T-cell (primary cell): ENCODE results near the gene TAL1. TPM values are rescaled to one million over a fixed set of nuclear protein-coding genes. Genes with fewer than 3 reads are reported as not detected.
A peak's percentile ranks its signal among the peaks of the same experiment; 100 is the strongest.

Source experiments
- ATAC-seq, 4 experiments: fragments of 200-7000 bp in 3 of 4; fragments of 150-1000 bp in 1 of 4; cut with Tn5 transposase; replicated peaks in 1 of 4; 1 replicate in 3 of 4; 2 replicates in 1 of 4; pipeline ENCODE4 v1.10.0; 2021; ENCODE audit warnings: moderate library complexity in 3 of 4, mild to moderate bottlenecking in 2 of 4, moderate number of reproducible peaks in 1 of 4
- CTCF ChIA-PET, 2 donors: fragments of 300-600 bp; sonication (Branson Sonifier 250); formaldehyde crosslinking; loops; one replicate each; lab custom pipeline; 2022; ENCODE audit warnings: antibody characterized with exemption in 2 of 2; lab: Charles Lee
- POLR2A ChIA-PET, 2 donors: fragments of 300-600 bp; sonication (Branson Sonifier 250); formaldehyde crosslinking; loops; one replicate each; lab custom pipeline; 2022; ENCODE audit warnings: antibody characterized with exemption in 2 of 2; lab: Charles Lee
- DNase-seq, 35 experiments: peaks; one replicate each; pipeline versions ENCODE4 v3.0.0 to v3.0.0-alpha.2; 2013 to 2023
- H3K27ac ChIP-seq: one replicate; pipeline ENCODE4 v1.5.1; 2013; ENCODE audit warnings: low read length
- H3K27me3 ChIP-seq, 2 experiments: replicated peaks in 1 of 2; 1 replicate in 1 of 2; 2 replicates in 1 of 2; pipeline versions ENCODE4 v1.6.1 to v1.7.0; 2013; ENCODE audit warnings: low read length in 1 of 2, mixed read lengths in 1 of 2; ENCODE audit not compliant: control insufficient read depth in 2 of 2, insufficient read depth in 2 of 2; ENCODE audit errors: extremely low read depth in 1 of 2
- H3K36me3 ChIP-seq, 2 donors: 1 replicate in 1 of 2; 2 replicates in 1 of 2; pipeline versions ENCODE4 v1.6.1 to v1.7.0; 2013; ENCODE audit warnings: low read length in 1 of 2; ENCODE audit not compliant: control insufficient read depth in 2 of 2, insufficient read depth in 1 of 2; ENCODE audit errors: extremely low read depth in 1 of 2
- H3K4me1 ChIP-seq, 2 experiments: 1 replicate in 1 of 2; 2 replicates in 1 of 2; pipeline versions ENCODE4 v1.6.1 to v1.7.0; 2013; ENCODE audit warnings: low read length in 2 of 2, mixed read lengths in 1 of 2; ENCODE audit not compliant: insufficient read depth in 2 of 2, control insufficient read depth in 1 of 2; ENCODE audit errors: extremely low read depth in 1 of 2
- H3K4me3 ChIP-seq, 2 donors: 1 replicate in 1 of 2; 2 replicates in 1 of 2; pipeline versions ENCODE4 v1.5.1 to v1.7.0; 2013; ENCODE audit warnings: mild to moderate bottlenecking in 2 of 2, low read length in 1 of 2, moderate library complexity in 1 of 2; ENCODE audit not compliant: control insufficient read depth in 1 of 2; ENCODE audit errors: extremely low read depth in 1 of 2
- H3K9me3 ChIP-seq: 2 replicates; pipeline ENCODE4 v1.7.0; 2013
- H3K27ac Mint-ChIP-seq, 2 donors: one replicate each; pipeline ENCODE4 v1.8.0; 2020 to 2021; ENCODE audit warnings: mild to moderate bottlenecking in 2 of 2, mixed read lengths in 2 of 2
- H3K27me3 Mint-ChIP-seq, 2 donors: one replicate each; pipeline ENCODE4 v1.8.0; 2021 to 2022; ENCODE audit warnings: mixed read lengths in 2 of 2
- H3K36me3 Mint-ChIP-seq: one replicate; pipeline ENCODE4 v1.8.0; 2021; ENCODE audit warnings: mixed read lengths
- H3K4me1 Mint-ChIP-seq, 3 donors: one replicate each; pipeline ENCODE4 v1.8.0; 2020 to 2022; ENCODE audit warnings: mixed read lengths in 3 of 3, mild to moderate bottlenecking in 1 of 3
- H3K4me3 Mint-ChIP-seq, 3 donors: one replicate each; pipeline ENCODE4 v1.8.0; 2020 to 2022; ENCODE audit warnings: mild to moderate bottlenecking in 3 of 3, mixed read lengths in 3 of 3, moderate library complexity in 3 of 3
- H3K9me3 Mint-ChIP-seq, 3 donors: one replicate each; pipeline ENCODE4 v1.8.0; 2020 to 2022; ENCODE audit warnings: mixed read lengths in 3 of 3
- WGBS: methylation state at CpG from one replicate; pipeline ENCODE4 v1.1.5; 2013; ENCODE audit warnings: missing lambda C conversion rate; ENCODE audit not compliant: insufficient coverage; 5-methylcytosine and 5-hydroxymethylcytosine counted together
- total RNA-seq, 35 experiments: library from RNA in 6 of 35; stranded (reverse) in 6 of 35; fragments of 120-200 nt in 1 of 35; gene quantifications; one replicate each; pipeline versions ENCODE4 v1.2.1 to v1.2.4 and lab custom pipeline; 2013 to 2026

Gene TAL1
- total RNA-seq, 5 donors from 2014 or later (not counting 1 experiment from before 2014, with no cell fraction given), result 0.28 to 0.85 (median 0.44) TPM

DNA sequence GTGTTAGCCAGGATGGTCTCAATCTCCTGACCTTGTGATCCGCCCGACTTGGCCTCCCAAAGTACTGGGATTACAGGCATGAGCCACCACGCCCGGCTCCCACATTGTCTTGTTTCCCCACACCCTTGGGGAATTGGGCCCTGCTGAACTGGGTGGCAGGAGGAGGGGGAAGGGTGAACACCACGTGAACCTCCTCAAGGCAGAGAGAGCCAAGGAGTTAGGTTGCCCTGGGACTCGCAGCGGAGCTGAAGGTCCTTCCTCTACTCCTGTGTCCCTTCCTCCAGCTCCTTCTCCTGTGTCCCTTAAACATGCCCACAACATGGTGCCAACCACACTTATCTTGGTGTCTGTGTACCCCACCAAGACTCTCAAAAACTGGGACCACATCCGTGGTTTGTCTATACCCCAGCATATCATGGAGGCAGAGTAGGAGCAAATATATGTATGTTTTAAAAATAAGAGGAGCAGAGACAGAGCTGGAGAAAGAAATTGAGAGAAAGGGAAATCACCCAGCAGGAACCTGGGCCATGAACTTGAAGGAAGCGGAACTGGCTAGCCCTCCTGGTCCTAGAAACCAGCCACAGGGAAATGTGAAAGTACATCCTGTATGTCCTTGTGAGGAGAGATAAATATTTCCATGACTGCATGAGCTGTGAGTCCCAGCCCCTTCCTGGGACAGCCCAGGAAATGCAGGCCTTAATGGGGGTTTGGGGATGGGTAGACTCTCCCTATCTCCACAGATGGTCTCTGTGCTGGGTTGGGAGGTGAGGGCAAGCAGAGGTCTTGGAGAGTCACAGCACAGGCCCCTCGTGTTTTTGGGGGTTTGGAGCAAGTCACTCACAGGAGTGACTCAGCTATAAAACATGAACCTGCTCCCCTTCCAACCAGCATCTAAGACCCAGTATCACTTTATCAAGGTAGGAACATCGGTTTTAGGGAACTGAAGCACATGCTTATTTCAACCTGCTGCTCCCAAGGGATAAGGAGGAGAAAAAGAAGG lies 9.4 kb upstream of the TAL1 start:
- WGBS, result no CpG with 5 or more reads among the region's 11 CpGs
- H3K4me3 ChIP-seq, result no peak overlapping the region
- DNase-seq, result no peak
- H3K4me3 Mint-ChIP-seq, result no peak overlapping the region
- H3K36me3 Mint-ChIP-seq, result no peaks in the 10 kb centered on the region
- no peak for ATAC-seq
- H3K9me3 ChIP-seq, result no peaks in the 10 kb centered on the region
- peaks cover 46 to 48% of the 10 kb centered on the region in 2 donors for H3K27me3 Mint-ChIP-seq
- H3K27me3 ChIP-seq, result peaks cover 0 to 18% of the 10 kb centered on the region in 2 experiments
- H3K4me1 Mint-ChIP-seq, result peaks cover 7 to 12% (median 9%) of the 10 kb centered on the region in 3 donors
- ChIA-PET CTCF (interaction anchor here in 1 of 2 donors (0.7 kb wide), 1 partner anchor 22 kb away, joined by 3 read pairs; no protein-coding TSS in a partner anchor), POLR2A (interaction anchor here in 1 of 2 donors (0.6 kb wide), 1 partner anchor 12 kb away, joined by 9 read pairs; no protein-coding TSS in a partner anchor)
- H3K36me3 ChIP-seq, result no peaks in the 10 kb centered on the region
- no peak overlapping the region for H3K27ac Mint-ChIP-seq
- H3K9me3 Mint-ChIP-seq, result no peaks in the 10 kb centered on the region
- H3K27ac ChIP-seq, result no peak overlapping the region
- peaks cover 2 to 5% of the 10 kb centered on the region in 2 experiments for H3K4me1 ChIP-seq

- Mint-ChIP-seq H3K36me3 (no peaks in the 10 kb centered on the region), H3K4me1 (peaks cover 7 to 12% (median 9%) of the 10 kb centered on the region in 3 donors), H3K27me3 (peaks cover 45 to 58% of the 10 kb centered on the region in 2 donors), H3K9me3 (no peaks in the 10 kb centered on the region), H3K27ac (no peak overlapping the region), H3K4me3 (no peak overlapping the region)
- DNase-seq (no peak), ATAC-seq (peak in 2 of 4 experiments; percentile 45 to 53)
- Histone ChIP-seq H3K27ac (no peak overlapping the region), H3K4me3 (no peak overlapping the region), H3K9me3 (no peaks in the 10 kb centered on the region), H3K27me3 (peaks cover 0 to 35% of the 10 kb centered on the region in 2 experiments), H3K4me1 (peaks cover 2 to 5% of the 10 kb centered on the region in 2 experiments), H3K36me3 (no peaks in the 10 kb centered on the region)
- 40% methylated on average over 3 of the region's 5 CpGs for WGBS
- POLR2A ChIA-PET, result no interaction called here
- CTCF ChIA-PET, result interaction anchor here in 1 of 2 donors (0.7 kb wide), 1 partner anchor 18 kb away, joined by 8 read pairs; no protein-coding TSS in a partner anchor
Observed at GRCh38 chr1:47238935-47239592, 7.0 kb upstream of the TAL1 start.

GRCh38 chr1:47235806-47236205 lies 3.8 kb upstream of the TAL1 start:
- H3K4me3 Mint-ChIP-seq, result no peak overlapping the region
- peaks cover 0 to 52% of the 10 kb centered on the region in 2 experiments for H3K27me3 ChIP-seq
- no peak for ATAC-seq
- no peak overlapping the region for H3K27ac Mint-ChIP-seq
- no peaks in the 10 kb centered on the region for H3K9me3 Mint-ChIP-seq
- peaks cover 43 to 67% of the 10 kb centered on the region in 2 donors for H3K27me3 Mint-ChIP-seq
- H3K4me1 Mint-ChIP-seq, result peaks cover 22 to 27% (median 26%) of the 10 kb centered on the region in 3 donors
- no peak overlapping the region for H3K4me3 ChIP-seq
- ChIA-PET CTCF (no interaction called here), POLR2A (no interaction called here)
- WGBS, result 100% methylated on average over 1 of the region's 4 CpGs
- DNase-seq, result no peak
- H3K27ac ChIP-seq, result no peak overlapping the region
- H3K9me3 ChIP-seq, result no peaks in the 10 kb centered on the region
- H3K36me3 Mint-ChIP-seq, result no peaks in the 10 kb centered on the region
- no peaks in the 10 kb centered on the region for H3K36me3 ChIP-seq
- H3K4me1 ChIP-seq, result peaks cover 3 to 22% of the 10 kb centered on the region in 2 experiments

GRCh38 chr1:47235241-47235681 lies 3.2 kb upstream of the TAL1 start:
- H3K4me1 Mint-ChIP-seq, result peaks cover 28 to 33% (median 31%) of the 10 kb centered on the region in 3 donors
- H3K27ac ChIP-seq, result no peak overlapping the region
- H3K4me3 Mint-ChIP-seq, result no peak overlapping the region
- no peaks in the 10 kb centered on the region for H3K9me3 ChIP-seq
- CTCF ChIA-PET, result no interaction called here
- no peaks in the 10 kb centered on the region for H3K36me3 ChIP-seq
- ATAC-seq (no peak), DNase-seq (no peak)
- POLR2A ChIA-PET, result no interaction called here
- peaks cover 4 to 27% of the 10 kb centered on the region in 2 experiments for H3K4me1 ChIP-seq
- no peaks in the 10 kb centered on the region for H3K36me3 Mint-ChIP-seq
- H3K4me3 ChIP-seq, result no peak overlapping the region
- peaks cover 47 to 70% of the 10 kb centered on the region in 2 donors for H3K27me3 Mint-ChIP-seq
- no peaks in the 10 kb centered on the region for H3K9me3 Mint-ChIP-seq
- 29% methylated on average over 5 of the region's 21 CpGs for WGBS
- no peak overlapping the region for H3K27ac Mint-ChIP-seq
- peaks cover 0 to 53% of the 10 kb centered on the region in 2 experiments for H3K27me3 ChIP-seq

DNA sequence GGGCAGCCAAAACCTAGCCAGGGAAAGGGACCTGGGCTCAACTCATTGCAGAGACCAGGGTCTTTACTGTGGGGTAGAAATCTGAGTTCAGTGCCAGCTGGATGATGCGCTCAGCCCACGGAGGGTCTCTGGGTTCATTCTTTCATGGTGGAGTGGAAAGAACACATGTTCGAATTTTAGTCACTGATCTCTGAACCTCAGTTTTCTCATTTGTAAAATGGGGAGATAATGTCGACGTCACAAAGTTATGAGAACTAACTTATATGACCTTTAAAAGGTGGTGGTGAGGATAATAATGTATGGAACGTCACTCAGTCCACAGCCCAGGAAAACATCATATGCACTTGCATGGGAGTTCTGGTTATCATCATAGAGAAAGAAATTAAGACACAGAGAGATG lies 1.2 kb upstream of the TAL1 start:
- Mint-ChIP-seq H3K9me3 (no peaks in the 10 kb centered on the region), H3K4me1 (peaks cover 27 to 37% (median 33%) of the 10 kb centered on the region in 3 donors), H3K4me3 (peak overlapping the region in 1 of 3 donors; percentile 78), H3K36me3 (no peaks in the 10 kb centered on the region), H3K27me3 (peaks cover 57 to 82% of the 10 kb centered on the region in 2 donors), H3K27ac (no peak overlapping the region)
- peaks cover 2 to 36% of the 10 kb centered on the region in 2 experiments for H3K4me1 ChIP-seq
- DNase-seq, result no peak
- H3K36me3 ChIP-seq, result no peaks in the 10 kb centered on the region
- no peak overlapping the region for H3K27ac ChIP-seq
- POLR2A ChIA-PET, result no interaction called here
- no peak overlapping the region for H3K4me3 ChIP-seq
- 90% methylated on average over 5 of the region's 6 CpGs for WGBS
- CTCF ChIA-PET, result no interaction called here
- no peak for ATAC-seq
- H3K9me3 ChIP-seq, result no peaks in the 10 kb centered on the region
- peaks cover 0 to 64% of the 10 kb centered on the region in 2 experiments for H3K27me3 ChIP-seq
